PC-3 (cell line): ENCODE data around the gene IQCK.

ENCODE experiments used
- CTCF ChIP-seq: fragments of 300-600 bp; sonication (generic); conservative IDR thresholded peaks from 2 replicates; pipeline ENCODE4 v1.5.1; 2017; ENCODE audit warnings: antibody characterized with exemption, low read depth, mild to moderate bottlenecking, low read length
- EZH2 ChIP-seq: fragments of 300-600 bp; sonication (generic); IDR thresholded peaks from one replicate; pipeline ENCODE4 v1.6.1; 2017; ENCODE audit warnings: antibody characterized with exemption, mild to moderate bottlenecking, low read length; ENCODE audit not compliant: unreplicated experiment
- EZH2phosphoT487 ChIP-seq: fragments of 300-600 bp; sonication (generic); IDR thresholded peaks from 2 replicates; pipeline ENCODE4 v1.6.1; 2018; ENCODE audit warnings: mild to moderate bottlenecking, antibody characterized with exemption, low read length, borderline replicate concordance

GRCh38 chr16:19883966-19884485 lies 166.0 kb downstream of the IQCK start:
- TF ChIP-seq CTCF = no peak
- no peak for TF ChIP-seq EZH2
- TF ChIP-seq EZH2phosphoT487 = no peak
